RCC 7860 (cell line): ENCODE results near the gene FRMD4B.
"Not testable (repeated sequence)": the region's sequence is repeated elsewhere in the genome, so short reads cannot be mapped to it uniquely, and the experiment has no call there.

Experiments
- DNase-seq: peaks from one replicate; pipeline ENCODE4 v3.0.0-alpha.2; 2015; ENCODE audit warnings: low spot score
- FAIRE-seq: peaks from 2 replicates; lab custom pipeline; 2012; peaks lifted over from hg19 to GRCh38; lab: Jason Lieb, UNC

Gene FRMD4B

GRCh38 chr3:69292185-69292584, 93.7 kb downstream of the FRMD4B start:
- FAIRE-seq, result no peak
- no peak for DNase-seq

GRCh38 chr3:69290430-69290829, 95.5 kb downstream of the FRMD4B start:
- DNase-seq (no peak), FAIRE-seq (no peak)

GRCh38 chr3:69290006-69290405, 95.9 kb downstream of the FRMD4B start:
- FAIRE-seq, result no peak
- DNase-seq, result no peak

GRCh38 chr3:69288161-69288895, 97.6 kb downstream of the FRMD4B start:
- FAIRE-seq (no peak), DNase-seq (no peak)

GRCh38 chr3:69283913-69284611, 101.8 kb downstream of the FRMD4B start:
- DNase-seq, result no peak
- FAIRE-seq, result no peak

GRCh38 chr3:69283496-69283895, 102.4 kb downstream of the FRMD4B start:
- FAIRE-seq (no peak), DNase-seq (no peak)

- FAIRE-seq (no peak), DNase-seq (no peak)
These were observed 103.7 kb downstream of the FRMD4B start for GRCh38 chr3:69282181-69282580.

GRCh38 chr3:69277403-69277802, 108.5 kb downstream of the FRMD4B start:
- not testable (repeated sequence) for FAIRE-seq, DNase-seq

- DNase-seq (no peak), FAIRE-seq (no peak)
These were observed 109.0 kb downstream of the FRMD4B start for GRCh38 chr3:69276884-69277283.

GRCh38 chr3:69276191-69276590, 109.7 kb downstream of the FRMD4B start:
- not testable (repeated sequence) for FAIRE-seq, DNase-seq

GRCh38 chr3:69273896-69274295, 112.0 kb downstream of the FRMD4B start:
- DNase-seq (no peak), FAIRE-seq (no peak)

- DNase-seq (no peak), FAIRE-seq (no peak)
These were observed 113.3 kb downstream of the FRMD4B start for GRCh38 chr3:69272556-69272955.

GRCh38 chr3:69271098-69271497, 114.8 kb downstream of the FRMD4B start:
- no peak for FAIRE-seq
- no peak for DNase-seq

GRCh38 chr3:69266585-69266984, 119.3 kb downstream of the FRMD4B start:
- no peak for FAIRE-seq

GRCh38 chr3:69266071-69266470, 119.8 kb downstream of the FRMD4B start:
- FAIRE-seq, result not testable (repeated sequence)

More at GRCh38 chr3:69266585-69266984, 119.3 kb downstream of the FRMD4B start:
- no peak for DNase-seq

GRCh38 chr3:69260843-69261405, 125.0 kb downstream of the FRMD4B start:
- not testable (repeated sequence) for DNase-seq, FAIRE-seq

More at GRCh38 chr3:69266071-69266470, 119.8 kb downstream of the FRMD4B start:
- DNase-seq, result not testable (repeated sequence)

GRCh38 chr3:69260216-69260787, 125.6 kb downstream of the FRMD4B start:
- FAIRE-seq (no peak), DNase-seq (no peak)

GRCh38 chr3:69259125-69259524, 126.8 kb downstream of the FRMD4B start:
- no peak for FAIRE-seq
- DNase-seq, result no peak

- FAIRE-seq, result no peak
- no peak for DNase-seq
These were observed 130.0 kb downstream of the FRMD4B start for GRCh38 chr3:69255928-69256327.

- DNase-seq (no peak), FAIRE-seq (no peak)
These were observed 131.5 kb downstream of the FRMD4B start for GRCh38 chr3:69254351-69254750.

- FAIRE-seq (no peak), DNase-seq (no peak)
These were observed 133.3 kb downstream of the FRMD4B start for GRCh38 chr3:69252631-69253030.
